Measurements from ENCODE around the gene NFIC.

The NFIC gene

GRCh38 chr19:3513229-3514140, 147.1 kb downstream of the NFIC start:
- DNase-seq = no peak

- DNase-seq = peak; percentile 40
These were observed 148.5 kb downstream of the NFIC start for GRCh38 chr19:3514930-3515329.

GRCh38 chr19:3515891-3516422, 149.6 kb downstream of the NFIC start:
- DNase-seq = peak; percentile 65

- no peak for DNase-seq
These were observed 150.4 kb downstream of the NFIC start for GRCh38 chr19:3516675-3517207.

GRCh38 chr19:3517638-3518037, 151.3 kb downstream of the NFIC start:
- no peak for DNase-seq

- DNase-seq = no peak
These were observed 151.9 kb downstream of the NFIC start for GRCh38 chr19:3518255-3518654.

- DNase-seq = no peak
These were observed 152.3 kb downstream of the NFIC start for GRCh38 chr19:3518659-3519058.

Measured in fibroblast of skin of right biceps (primary cell).